H9 (cell line): ENCODE measurements around the gene EPHA10. TPM values are rescaled to one million over a fixed set of nuclear protein-coding genes. Genes with fewer than 3 reads are reported as not detected.

Experiments used
- DNase-seq: peaks from one replicate; pipeline ENCODE4 v3.0.0-alpha.2; 2017
- H2AFZ ChIP-seq: one replicate; pipeline ENCODE4 v1.6.1; 2013; ENCODE audit warnings: mild to moderate bottlenecking, low read length, control low read depth, moderate library complexity
- H2AK5ac ChIP-seq: 2 replicates; pipeline ENCODE4 v1.6.1; 2013; ENCODE audit warnings: low read length, control low read depth, mixed read lengths; ENCODE audit not compliant: insufficient read length
- H2BK120ac ChIP-seq: one replicate; pipeline ENCODE4 v1.6.1; 2013; ENCODE audit warnings: low read depth, mild to moderate bottlenecking, low read length, control low read depth, inconsistent platforms; ENCODE audit not compliant: poor library complexity, severe bottlenecking
- H2BK12ac ChIP-seq: 2 replicates; pipeline ENCODE4 v1.6.1; 2013; ENCODE audit warnings: low read length, control low read depth, mixed read lengths, low read depth; ENCODE audit not compliant: insufficient read length
- H2BK15ac ChIP-seq: 2 replicates; pipeline ENCODE4 v1.6.1; 2013; ENCODE audit warnings: low read depth, low read length, control low read depth
- H2BK20ac ChIP-seq: one replicate; pipeline ENCODE4 v1.6.1; 2013; ENCODE audit warnings: low read depth, mild to moderate bottlenecking, low read length, control low read depth, inconsistent platforms; ENCODE audit not compliant: poor library complexity, severe bottlenecking
- H2BK5ac ChIP-seq: 2 replicates; pipeline ENCODE4 v1.6.1; 2013; ENCODE audit warnings: low read length, control low read depth, mixed read lengths; ENCODE audit not compliant: insufficient read length
- H3K14ac ChIP-seq: 2 replicates; pipeline ENCODE4 v1.6.1; 2013; ENCODE audit warnings: low read length, control low read depth; ENCODE audit not compliant: insufficient read depth
- H3K18ac ChIP-seq: 2 replicates; pipeline ENCODE4 v1.6.1; 2013; ENCODE audit warnings: low read depth, mild to moderate bottlenecking, mixed read lengths, low read length, control low read depth; ENCODE audit not compliant: insufficient read length
- H3K23ac ChIP-seq: 2 replicates; pipeline ENCODE4 v1.6.1; 2013; ENCODE audit warnings: low read length, control low read depth, mixed read lengths, low read depth; ENCODE audit not compliant: insufficient read length
- H3K23me2 ChIP-seq: 2 replicates; pipeline ENCODE4 v1.6.1; 2013; ENCODE audit warnings: low read depth, mild to moderate bottlenecking, mixed read lengths, low read length, control low read depth; ENCODE audit not compliant: insufficient read length, poor library complexity, severe bottlenecking
- H3K27ac ChIP-seq: 2 replicates; pipeline ENCODE4 v1.5.1; 2013; ENCODE audit warnings: low read length, control low read depth, mixed read lengths, low read depth; ENCODE audit not compliant: insufficient read length
- H3K27me3 ChIP-seq: 2 replicates; pipeline ENCODE4 v1.6.1; 2013; ENCODE audit warnings: low read length, control low read depth, inconsistent platforms; ENCODE audit not compliant: insufficient read depth
- H3K4ac ChIP-seq: 2 replicates; pipeline ENCODE4 v1.6.1; 2013; ENCODE audit warnings: low read depth, mild to moderate bottlenecking, control low read depth, inconsistent platforms, low read length, moderate library complexity
- H3K4me1 ChIP-seq: 2 replicates; pipeline ENCODE4 v1.6.1; 2013; ENCODE audit warnings: low read length, control low read depth, inconsistent platforms; ENCODE audit not compliant: insufficient read depth
- H3K4me2 ChIP-seq: 2 replicates; pipeline ENCODE4 v1.6.1; 2013; ENCODE audit warnings: low read length, control low read depth, mixed read lengths; ENCODE audit not compliant: insufficient read length, insufficient read depth
- H3K56ac ChIP-seq: 2 replicates; pipeline ENCODE4 v1.6.1; 2013; ENCODE audit warnings: low read depth, mild to moderate bottlenecking, mixed read lengths, low read length, control low read depth; ENCODE audit not compliant: insufficient read length
- H3K79me1 ChIP-seq: 2 replicates; pipeline ENCODE4 v1.6.1; 2013; ENCODE audit warnings: low read depth, mild to moderate bottlenecking, moderate library complexity, low read length, control low read depth, inconsistent platforms; ENCODE audit not compliant: insufficient read depth, poor library complexity, severe bottlenecking
- H3K79me2 ChIP-seq: 2 replicates; pipeline ENCODE4 v1.6.1; 2013; ENCODE audit warnings: low read length, control low read depth, inconsistent platforms; ENCODE audit not compliant: insufficient read depth
- H3K9ac ChIP-seq: 2 replicates; pipeline ENCODE4 v1.6.1; 2013; ENCODE audit warnings: low read length, control low read depth, mixed read lengths; ENCODE audit not compliant: insufficient read length; ENCODE audit errors: extremely low read depth
- H3K9me3 ChIP-seq: one replicate; pipeline ENCODE4 v1.6.1; 2013; ENCODE audit warnings: low read depth, low read length, inconsistent platforms; ENCODE audit not compliant: control insufficient read depth
- H3T11ph ChIP-seq: one replicate; pipeline ENCODE4 v1.6.1; 2013; ENCODE audit warnings: mild to moderate bottlenecking, low read length, control low read depth, inconsistent platforms
- H4K20me1 ChIP-seq: one replicate; pipeline ENCODE4 v1.6.1; 2013; ENCODE audit not compliant: control insufficient read depth, insufficient read length, insufficient read depth
- H4K5ac ChIP-seq: 2 replicates; pipeline ENCODE4 v1.6.1; 2013; ENCODE audit warnings: low read depth, mild to moderate bottlenecking, mixed read lengths, low read length, control low read depth; ENCODE audit not compliant: insufficient read length
- H4K8ac ChIP-seq: replicated peaks from 2 replicates; pipeline ENCODE4 v1.6.1; 2013; ENCODE audit warnings: low read length, control low read depth, mixed read lengths, low read depth; ENCODE audit not compliant: insufficient read length
- H4K91ac ChIP-seq: 2 replicates; pipeline ENCODE4 v1.6.1; 2013; ENCODE audit warnings: low read depth, mild to moderate bottlenecking, moderate library complexity, mixed read lengths, low read length, control low read depth; ENCODE audit not compliant: insufficient read length
- H3K27ac Mint-ChIP-seq, 3 experiments: 2 replicates in 2 of 3; 3 replicates in 1 of 3; pipeline ENCODE4 v1.8.0; 2020 to 2021; ENCODE audit warnings: mixed read lengths in 3 of 3, mild to moderate bottlenecking in 1 of 3, moderate library complexity in 1 of 3
- H3K27me3 Mint-ChIP-seq: 2 replicates; pipeline ENCODE4 v1.8.0; 2021; ENCODE audit warnings: low read depth, mild to moderate bottlenecking, moderate library complexity, mixed read lengths
- H3K36me3 Mint-ChIP-seq, 3 experiments: 2 replicates in 2 of 3; 3 replicates in 1 of 3; pipeline ENCODE4 v1.8.0; 2020 to 2021; ENCODE audit warnings: low read depth in 3 of 3, mixed read lengths in 3 of 3; ENCODE audit not compliant: insufficient read depth in 1 of 3
- H3K4me1 Mint-ChIP-seq, 2 experiments: 2 replicates each; pipeline ENCODE4 v1.8.0; 2020; ENCODE audit warnings: mixed read lengths in 2 of 2
- H3K4me3 Mint-ChIP-seq, 2 experiments: 2 replicates in 1 of 2; 3 replicates in 1 of 2; pipeline ENCODE4 v1.8.0; 2020 to 2021; ENCODE audit warnings: mild to moderate bottlenecking in 2 of 2, mixed read lengths in 2 of 2, moderate library complexity in 1 of 2
- H3K9me3 Mint-ChIP-seq, 2 experiments: 2 replicates in 1 of 2; 3 replicates in 1 of 2; pipeline ENCODE4 v1.8.0; 2020; ENCODE audit warnings: mild to moderate bottlenecking in 2 of 2, mixed read lengths in 2 of 2, moderate library complexity in 1 of 2
- CTCF ChIP-seq: fragments of 200-600 bp; sonication (generic); conservative IDR thresholded peaks from 3 replicates; pipeline ENCODE4 v1.8.0; 2021; ENCODE audit warnings: antibody characterized with exemption, mild to moderate bottlenecking
- WGBS: extraction: QIAGEN DNeasy Blood & Tissue Kit; methylation state at CpG from one replicate; pipeline ENCODE4 v1.1.7; 2013; ENCODE audit warnings: missing lambda C conversion rate, low lambda C conversion rate, mixed read lengths; ENCODE audit not compliant: insufficient read length; ENCODE audit errors: extremely low coverage; 5-methylcytosine and 5-hydroxymethylcytosine counted together
- total RNA-seq: library from RNA; stranded (reverse); gene quantifications from 2 replicates; pipeline ENCODE4 v1.2.1, GENCODE V29; 2021

The EPHA10 gene
- total RNA-seq, 1 experiment from 2014 or later: 0.96 TPM

- Histone ChIP-seq H3K18ac (no peak overlapping the region), H3K27me3 (no peaks in the 10 kb centered on the region), H3K14ac (no peak overlapping the region), H2BK120ac (no peak overlapping the region), H3K4me1 (no peaks in the 10 kb centered on the region), H3K79me1 (no peaks in the 10 kb centered on the region), H3K23ac (no peak overlapping the region), H3K27ac (no peak overlapping the region), H3K4ac (no peak overlapping the region), H4K5ac (no peak overlapping the region), H2AK5ac (no peak overlapping the region), H2AFZ (no peak overlapping the region), H3K9me3 (no peaks in the 10 kb centered on the region), H3T11ph (no peak overlapping the region), H3K23me2 (no peaks in the 10 kb centered on the region), H3K79me2 (no peaks in the 10 kb centered on the region), H3K56ac (no peak overlapping the region), H2BK5ac (no peak overlapping the region), H4K8ac (no peak overlapping the region), H2BK12ac (no peak overlapping the region), H4K20me1 (no peaks in the 10 kb centered on the region), H3K4me2 (no peak overlapping the region), H2BK20ac (no peak overlapping the region), H3K9ac (no peak overlapping the region), H2BK15ac (no peak overlapping the region), H4K91ac (no peak overlapping the region)
- no peak overlapping the region for H3K4me3 Mint-ChIP-seq
- no peaks in the 10 kb centered on the region for H3K36me3 Mint-ChIP-seq
- no CpG with 5 or more reads among the region's 6 CpGs for WGBS
- no peak overlapping the region for H3K27ac Mint-ChIP-seq
- peaks cover 2% of the 10 kb centered on the region for H3K27me3 Mint-ChIP-seq
- no peak for DNase-seq
- TF ChIP-seq CTCF: no peak
- no peaks in the 10 kb centered on the region for H3K9me3 Mint-ChIP-seq
- no peaks in the 10 kb centered on the region for H3K4me1 Mint-ChIP-seq
Observed at GRCh38 chr1:37717631-37718030, 47.3 kb downstream of the EPHA10 start.
